H1 (cell line): ENCODE measurements around the gene DYRK1B. TPM values are rescaled to one million over a fixed set of nuclear protein-coding genes. Genes with fewer than 3 reads are reported as not detected.

ENCODE experiments used
- CTCF ChIA-PET: fragments of 300-600 bp; sonication (Branson Sonifier 250); formaldehyde crosslinking; loops from one replicate; lab custom pipeline; 2021; ENCODE audit not compliant: partially characterized antibody; lab: Charles Lee
- POLR2A ChIA-PET: fragments of 300-600 bp; sonication (Branson Sonifier 250); formaldehyde crosslinking; loops from one replicate; lab custom pipeline; 2021; ENCODE audit warnings: inconsistent platforms; ENCODE audit not compliant: partially characterized antibody; lab: Charles Lee
- DNase-seq, 2 experiments: peaks; one replicate each; pipeline versions ENCODE4 v3.0.0 to v3.0.0-alpha.2; 2010 to 2022; ENCODE audit warnings: low spot score in 2 of 2, low read depth in 1 of 2, mixed read lengths in 1 of 2
- FAIRE-seq: peaks from 2 replicates; lab custom pipeline; 2011; peaks lifted over from hg19 to GRCh38; lab: Jason Lieb, UNC
- H2AFZ ChIP-seq: 2 replicates; pipeline ENCODE4 v1.8.1; 2012; ENCODE audit warnings: low read length, inconsistent platforms
- H2AK5ac ChIP-seq: 2 replicates; pipeline ENCODE4 v1.6.1; 2013; ENCODE audit warnings: low read depth, low read length
- H2BK120ac ChIP-seq: replicated peaks from 2 replicates; pipeline ENCODE3; 2013; ENCODE audit warnings: low read depth, low read length, inconsistent platforms
- H2BK12ac ChIP-seq: 2 replicates; pipeline ENCODE4 v1.6.1; 2013; ENCODE audit warnings: low read depth, low read length
- H2BK15ac ChIP-seq: 2 replicates; pipeline ENCODE4 v1.6.1; 2013; ENCODE audit warnings: low read length
- H2BK20ac ChIP-seq: 2 replicates; pipeline ENCODE4 v1.6.1; 2013; ENCODE audit warnings: low read length
- H2BK5ac ChIP-seq: 2 replicates; pipeline ENCODE4 v1.6.1; 2013; ENCODE audit warnings: low read depth, low read length
- H3K14ac ChIP-seq: 2 replicates; pipeline ENCODE4 v1.6.1; 2013; ENCODE audit warnings: inconsistent platforms; ENCODE audit not compliant: insufficient read length
- H3K18ac ChIP-seq: 2 replicates; pipeline ENCODE4 v1.6.1; 2013; ENCODE audit warnings: low read length; ENCODE audit errors: extremely low read depth
- H3K23ac ChIP-seq: 2 replicates; pipeline ENCODE4 v1.6.1; 2013; ENCODE audit warnings: inconsistent platforms; ENCODE audit not compliant: insufficient read length
- H3K23me2 ChIP-seq: 2 replicates; pipeline ENCODE4 v1.6.1; 2013; ENCODE audit warnings: low read depth, low read length
- H3K27ac ChIP-seq: 2 replicates; pipeline ENCODE4 v1.6.1; 2011; ENCODE audit warnings: low read depth, low read length, inconsistent platforms
- H3K27me3 ChIP-seq, 4 experiments: replicated peaks in 1 of 4; 1 replicate in 1 of 4; 2 replicates in 3 of 4; pipeline versions ENCODE4 v1.6.1 to v1.8.1; 2011 to 2013; ENCODE audit warnings: low read length in 3 of 4, mild to moderate bottlenecking in 3 of 4, inconsistent platforms in 2 of 4, mixed read lengths in 2 of 4, moderate library complexity in 1 of 4; ENCODE audit not compliant: control insufficient read depth in 3 of 4, insufficient read depth in 3 of 4; ENCODE audit errors: extremely low read depth in 1 of 4
- H3K36me3 ChIP-seq, 4 experiments: 2 replicates each; pipeline versions ENCODE4 v1.6.1 to v1.8.1; 2011 to 2013; ENCODE audit warnings: mild to moderate bottlenecking in 4 of 4, low read length in 3 of 4, moderate library complexity in 2 of 4, control low read depth in 1 of 4, inconsistent platforms in 1 of 4; ENCODE audit not compliant: insufficient read depth in 4 of 4, control insufficient read depth in 2 of 4
- H3K4ac ChIP-seq: replicated peaks from 2 replicates; pipeline ENCODE3; 2013; ENCODE audit warnings: low read length, low read depth, mixed read lengths, inconsistent platforms; ENCODE audit not compliant: insufficient read length
- H3K4me1 ChIP-seq, 4 experiments: replicated peaks in 1 of 4; 1 replicate in 1 of 4; 2 replicates in 3 of 4; pipeline versions ENCODE4 v1.6.1 to v1.8.1; 2011 to 2013; ENCODE audit warnings: low read length in 3 of 4, inconsistent platforms in 2 of 4, mixed read lengths in 1 of 4; ENCODE audit not compliant: insufficient read depth in 4 of 4, control insufficient read depth in 3 of 4
- H3K4me2 ChIP-seq, 2 experiments: 2 replicates each; pipeline versions ENCODE4 v1.6.1 to v1.8.1; 2011 to 2013; ENCODE audit warnings: low read depth in 2 of 2, low read length in 2 of 2, control low read depth in 1 of 2, inconsistent platforms in 1 of 2, mild to moderate bottlenecking in 1 of 2; ENCODE audit not compliant: insufficient read depth in 1 of 2
- H3K4me3 ChIP-seq, 4 experiments: fragments of 200-600, 300-600 bp in 1 of 4; sonication (generic), shearing (Covaris generic), sonication (Bioruptor Twin) in 1 of 4; 2 replicates each; pipeline versions ENCODE4 v1.5.1 to v1.8.1; 2011 to 2016; ENCODE audit warnings: low read length in 4 of 4, low read depth in 3 of 4, control low read depth in 2 of 4, inconsistent platforms in 2 of 4, mild to moderate bottlenecking in 2 of 4, mixed read lengths in 1 of 4, moderate library complexity in 1 of 4; ENCODE audit not compliant: insufficient read depth in 2 of 4; ENCODE audit errors: extremely low read depth in 1 of 4
- H3K56ac ChIP-seq: replicated peaks from 2 replicates; pipeline ENCODE3; 2013; ENCODE audit warnings: low read depth, mild to moderate bottlenecking, mixed read lengths, low read length, inconsistent platforms; ENCODE audit not compliant: insufficient read length
- H3K79me1 ChIP-seq: 2 replicates; pipeline ENCODE4 v1.6.1; 2013; ENCODE audit warnings: low read depth, low read length, control low read depth
- H3K79me2 ChIP-seq, 2 experiments: 2 replicates each; pipeline versions ENCODE4 v1.6.1 to v1.8.1; 2012 to 2013; ENCODE audit warnings: low read length in 2 of 2, mild to moderate bottlenecking in 2 of 2, inconsistent platforms in 1 of 2; ENCODE audit not compliant: insufficient read depth in 2 of 2, control insufficient read depth in 1 of 2
- H3K9ac ChIP-seq, 4 experiments: replicated peaks in 1 of 4; 1 replicate in 1 of 4; 2 replicates in 3 of 4; pipeline versions ENCODE4 v1.6.1 to v1.8.1; 2011 to 2013; ENCODE audit warnings: low read depth in 3 of 4, low read length in 3 of 4, control low read depth in 2 of 4, mild to moderate bottlenecking in 2 of 4, moderate library complexity in 2 of 4, inconsistent platforms in 1 of 4; ENCODE audit errors: extremely low read depth in 1 of 4
- H3K9me3 ChIP-seq, 2 experiments: 2 replicates each; pipeline versions ENCODE4 v1.6.1 to v1.8.1; 2012 to 2013; ENCODE audit warnings: mild to moderate bottlenecking in 2 of 2, moderate library complexity in 2 of 2, control low read depth in 1 of 2, inconsistent platforms in 1 of 2, low read depth in 1 of 2, low read length in 1 of 2, mixed read lengths in 1 of 2; ENCODE audit not compliant: insufficient read depth in 2 of 2
- H4K20me1 ChIP-seq, 2 experiments: replicated peaks in 1 of 2; 2 replicates each; pipeline versions ENCODE3 to v1.8.1; 2011 to 2013; ENCODE audit warnings: inconsistent platforms in 2 of 2, low read length in 2 of 2, mild to moderate bottlenecking in 1 of 2; ENCODE audit not compliant: insufficient read depth in 2 of 2, control insufficient read depth in 1 of 2
- H4K5ac ChIP-seq: 2 replicates; pipeline ENCODE4 v1.6.1; 2013; ENCODE audit warnings: low read length, low read depth, mixed read lengths, inconsistent platforms; ENCODE audit not compliant: insufficient read length
- H4K8ac ChIP-seq: 2 replicates; pipeline ENCODE4 v1.8.0; 2013; ENCODE audit warnings: mild to moderate bottlenecking, moderate library complexity, low read length, inconsistent platforms; ENCODE audit not compliant: insufficient read depth; ENCODE audit errors: extremely low read depth
- H4K91ac ChIP-seq: replicated peaks from 2 replicates; pipeline ENCODE3; 2013; ENCODE audit warnings: low read length, mixed read lengths, inconsistent platforms; ENCODE audit not compliant: insufficient read length
- BACH1 ChIP-seq: IDR thresholded peaks from 2 replicates; pipeline ENCODE4 v1.6.1; 2012; ENCODE audit warnings: low read length, improper control_type of control experiment
- CBX8 ChIP-seq: fragments of 300-800, 300-1000 bp; sonication (generic); IDR thresholded peaks from 2 replicates; pipeline ENCODE4 v1.7.1; 2016; ENCODE audit warnings: low read depth, low read length, borderline replicate concordance
- CEBPB ChIP-seq: IDR thresholded peaks from 2 replicates; pipeline ENCODE4 v1.6.1; 2012; ENCODE audit warnings: low read depth, low read length
- CHD1 ChIP-seq: IDR thresholded peaks from 2 replicates; pipeline ENCODE4 v1.6.1; 2012; ENCODE audit warnings: low read depth, low read length, improper control_type of control experiment
- CREB1 ChIP-seq: IDR thresholded peaks from 2 replicates; pipeline ENCODE4 v1.6.1; 2012; ENCODE audit warnings: inconsistent platforms
- EZH2 ChIP-seq: fragments of 200-600 bp; sonication (generic); IDR thresholded peaks from 2 replicates; pipeline ENCODE4 v1.7.1; 2012; ENCODE audit warnings: low read depth, mild to moderate bottlenecking, moderate library complexity, low read length, inconsistent platforms; ENCODE audit not compliant: severe bottlenecking
- POU5F1 ChIP-seq: IDR thresholded peaks from 2 replicates; pipeline ENCODE4 v1.6.1; 2011; ENCODE audit warnings: low read depth, mild to moderate bottlenecking, low read length, moderate library complexity
- RXRA ChIP-seq: IDR thresholded peaks from 2 replicates; pipeline ENCODE4 v1.6.1; 2011; ENCODE audit warnings: low read depth, mild to moderate bottlenecking, low read length, moderate library complexity; ENCODE audit not compliant: insufficient read depth
- WGBS, 2 experiments: shearing (Covaris generic) in 1 of 2; methylation state at CpG; one replicate each; pipeline versions ENCODE4 v1.1.6 to v1.1.7; 2013 to 2015; ENCODE audit warnings: low lambda C conversion rate in 2 of 2, mixed read lengths in 2 of 2, inconsistent platforms in 1 of 2, low coverage in 1 of 2, missing lambda C conversion rate in 1 of 2; ENCODE audit not compliant: insufficient replicate concordance in 2 of 2, insufficient coverage in 1 of 2, insufficient read length in 1 of 2; ENCODE audit errors: extremely low coverage in 1 of 2, missing lambda C conversion rate in 1 of 2; 5-methylcytosine and 5-hydroxymethylcytosine counted together
- polyA plus RNA-seq, 7 experiments: library from polyadenylated mRNA; depleted of rRNA in 3 of 7; stranded (reverse) in 5 of 7; unstranded in 2 of 7; fragments of >200 nt in 5 of 7; fragments of 200-250 nt in 2 of 7; gene quantifications; 1 replicate in 5 of 7; 2 replicates in 1 of 7; 4 replicates in 1 of 7; pipeline versions ENCODE4 v1.2.1 to v1.2.3, GENCODE V29; 2011 to 2013; ENCODE audit warnings: missing spikeins in 2 of 7, mixed read lengths in 2 of 7
- total RNA-seq: library from RNA; stranded (reverse); fragmentation: NEBNext Ultra II Directional; extraction: Animal tissue kit (Norgen Biotek cat#: 25700); gene quantifications from 2 replicates; pipeline ENCODE4 v1.2.1, GENCODE V29; 2021
- TF ChIP-seq, protein P1 (sequence below): IDR thresholded peaks from 2 replicates; pipeline ENCODE4 v1.6.1; 2012; ENCODE audit warnings: low read length, inconsistent platforms

Gene DYRK1B
- total and polyA plus RNA-seq, 2 of the 8 experiments (the other 6 are each of a cell fraction or from before 2014, with no cell fraction given): 6.9 to 14.8 TPM

DNA sequence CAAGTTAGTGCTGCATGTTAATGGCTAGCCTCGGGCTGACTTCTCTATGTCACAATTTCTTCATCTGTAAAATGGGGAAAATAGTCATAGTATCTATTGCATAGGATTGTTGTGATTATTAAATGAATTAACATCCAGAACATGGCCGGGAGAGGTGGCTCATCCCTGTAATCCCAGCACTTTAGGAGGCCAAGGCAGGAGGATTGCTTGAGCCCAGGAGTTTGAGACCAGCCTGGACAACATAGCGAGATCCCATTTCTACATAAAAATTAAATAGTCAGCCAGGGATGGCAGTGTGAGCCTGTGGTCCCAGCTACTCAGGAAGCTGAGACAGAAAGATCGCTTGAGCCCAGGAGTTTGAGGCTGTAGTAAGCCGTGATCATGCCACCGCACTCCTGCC is 34.0 kb upstream of the DYRK1B start:
- Histone ChIP-seq H3K9ac (no peak overlapping the region), H3K14ac (no peak overlapping the region), H2BK5ac (no peak overlapping the region), H3K79me1 (no peaks in the 10 kb centered on the region), H3K18ac (no peak overlapping the region)
- TF ChIP-seq EZH2 (no peak), CBX8 (no peak), POU5F1 (no peak), CHD1 (no peak), RXRA (no peak), CEBPB (no peak), CREB1 (no peak), BACH1 (no peak)
- TF ChIP-seq, protein P1, sequence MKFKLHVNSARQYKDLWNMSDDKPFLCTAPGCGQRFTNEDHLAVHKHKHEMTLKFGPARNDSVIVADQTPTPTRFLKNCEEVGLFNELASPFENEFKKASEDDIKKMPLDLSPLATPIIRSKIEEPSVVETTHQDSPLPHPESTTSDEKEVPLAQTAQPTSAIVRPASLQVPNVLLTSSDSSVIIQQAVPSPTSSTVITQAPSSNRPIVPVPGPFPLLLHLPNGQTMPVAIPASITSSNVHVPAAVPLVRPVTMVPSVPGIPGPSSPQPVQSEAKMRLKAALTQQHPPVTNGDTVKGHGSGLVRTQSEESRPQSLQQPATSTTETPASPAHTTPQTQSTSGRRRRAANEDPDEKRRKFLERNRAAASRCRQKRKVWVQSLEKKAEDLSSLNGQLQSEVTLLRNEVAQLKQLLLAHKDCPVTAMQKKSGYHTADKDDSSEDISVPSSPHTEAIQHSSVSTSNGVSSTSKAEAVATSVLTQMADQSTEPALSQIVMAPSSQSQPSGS: no peak
- TF ChIP-seq, all 59 proteins: peak for 0
- CTCF ChIA-PET: no interaction called here
- 92% methylated on average over 6 of the region's 6 CpGs; no CpG with 5 or more reads in 1 of the 2 experiments for WGBS, 2 experiments
- Histone ChIP-seq H3K23ac (no peak overlapping the region), H3K56ac (no peak overlapping the region), H2AFZ (no peak overlapping the region), H3K23me2 (no peaks in the 10 kb centered on the region; the same call in 1 of the 2 replicates), H3K27ac (no peak overlapping the region), H4K91ac (no peak overlapping the region), H2BK15ac (no peak overlapping the region), H3K4ac (no peak overlapping the region), H3K4me3 (no peak overlapping the region), H2AK5ac (no peak overlapping the region), H3K79me2 (no peaks in the 10 kb centered on the region), H3K4me1 (peaks cover 0 to 6% (median 4%) of the 10 kb centered on the region in 4 experiments; a peak in 4 of 7 replicates), H3K36me3 (no peaks in the 10 kb centered on the region), H3K4me2 (no peak overlapping the region), H3K9me3 (no peaks in the 10 kb centered on the region), H2BK12ac (no peak overlapping the region), H4K5ac (no peak overlapping the region), H4K20me1 (no peaks in the 10 kb centered on the region), H3K27me3 (no peaks in the 10 kb centered on the region), H2BK120ac (no peak overlapping the region), H4K8ac (no peak overlapping the region), H2BK20ac (no peak overlapping the region)
- POLR2A ChIA-PET: interaction anchor here (1.3 to 1.4 kb wide), 3 partner anchors 14 to 21 kb away, joined by 3 to 4 read pairs (median 3); partner anchors contain the start of gene FBL
- no peak for DNase-seq
- FAIRE-seq: no peak
